GM12864 (cell line): ENCODE results near the gene MAP2.

Source experiments
- DNase-seq: peaks from one replicate; pipeline ENCODE4 v3.0.0-alpha.2; 2011; ENCODE audit warnings: low read depth
- H3K4me3 ChIP-seq: 2 replicates; pipeline ENCODE4 v1.5.1; 2011; ENCODE audit warnings: mild to moderate bottlenecking, low read depth, low read length, control low read depth
- TF ChIP-seq, protein P1 (sequence below): IDR thresholded peaks from 2 replicates; pipeline ENCODE4 v1.5.1; 2011; ENCODE audit warnings: low read depth, mild to moderate bottlenecking, moderate library complexity, low read length, control low read depth, inconsistent platforms; ENCODE audit errors: missing control alignments

Gene MAP2

DNA sequence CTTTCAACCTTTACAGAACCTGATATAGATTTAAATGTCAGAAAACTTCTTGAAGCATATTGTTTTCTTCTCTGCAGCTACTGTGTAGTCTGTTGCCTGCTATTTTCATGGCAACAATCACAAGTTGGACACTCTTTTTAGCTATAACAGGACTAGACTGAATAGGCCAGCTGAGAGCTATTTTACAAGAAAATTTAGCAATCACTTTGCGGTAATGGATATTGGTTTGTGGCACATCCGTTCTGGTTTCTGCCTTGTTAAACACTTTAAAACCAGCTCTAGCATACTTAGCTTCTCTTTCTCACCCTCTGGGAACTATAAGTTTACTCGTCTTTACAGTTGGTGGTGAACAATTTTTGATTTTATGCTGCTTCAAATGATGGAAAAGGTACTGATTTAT is 125.7 kb downstream of the MAP2 start:
- H3K4me3 ChIP-seq: no peak overlapping the region
- TF ChIP-seq, protein P1, sequence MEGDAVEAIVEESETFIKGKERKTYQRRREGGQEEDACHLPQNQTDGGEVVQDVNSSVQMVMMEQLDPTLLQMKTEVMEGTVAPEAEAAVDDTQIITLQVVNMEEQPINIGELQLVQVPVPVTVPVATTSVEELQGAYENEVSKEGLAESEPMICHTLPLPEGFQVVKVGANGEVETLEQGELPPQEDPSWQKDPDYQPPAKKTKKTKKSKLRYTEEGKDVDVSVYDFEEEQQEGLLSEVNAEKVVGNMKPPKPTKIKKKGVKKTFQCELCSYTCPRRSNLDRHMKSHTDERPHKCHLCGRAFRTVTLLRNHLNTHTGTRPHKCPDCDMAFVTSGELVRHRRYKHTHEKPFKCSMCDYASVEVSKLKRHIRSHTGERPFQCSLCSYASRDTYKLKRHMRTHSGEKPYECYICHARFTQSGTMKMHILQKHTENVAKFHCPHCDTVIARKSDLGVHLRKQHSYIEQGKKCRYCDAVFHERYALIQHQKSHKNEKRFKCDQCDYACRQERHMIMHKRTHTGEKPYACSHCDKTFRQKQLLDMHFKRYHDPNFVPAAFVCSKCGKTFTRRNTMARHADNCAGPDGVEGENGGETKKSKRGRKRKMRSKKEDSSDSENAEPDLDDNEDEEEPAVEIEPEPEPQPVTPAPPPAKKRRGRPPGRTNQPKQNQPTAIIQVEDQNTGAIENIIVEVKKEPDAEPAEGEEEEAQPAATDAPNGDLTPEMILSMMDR: no peak
- no peak for DNase-seq

DNA sequence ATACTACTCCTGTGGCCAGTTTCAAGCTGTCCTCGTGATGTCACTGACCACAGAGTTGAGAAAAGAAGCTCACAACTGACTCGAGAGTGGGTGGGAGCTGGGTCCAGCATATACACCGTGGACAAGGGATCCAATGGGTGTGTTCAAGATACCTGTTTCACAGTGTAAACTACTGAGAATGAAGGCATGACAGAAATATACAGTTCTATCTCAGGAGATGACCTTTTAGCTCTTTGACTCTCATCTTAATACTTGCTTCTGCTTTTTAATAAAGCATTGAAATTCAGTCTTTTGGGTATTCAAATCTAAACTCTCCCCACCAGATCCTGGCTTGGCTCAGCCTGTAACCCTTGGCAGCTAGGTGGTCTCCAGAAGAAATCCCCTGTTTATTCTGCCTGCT is 130.1 kb downstream of the MAP2 start:
- no peak overlapping the region for H3K4me3 ChIP-seq
- no peak for DNase-seq
- TF ChIP-seq, protein P1: no peak

DNA sequence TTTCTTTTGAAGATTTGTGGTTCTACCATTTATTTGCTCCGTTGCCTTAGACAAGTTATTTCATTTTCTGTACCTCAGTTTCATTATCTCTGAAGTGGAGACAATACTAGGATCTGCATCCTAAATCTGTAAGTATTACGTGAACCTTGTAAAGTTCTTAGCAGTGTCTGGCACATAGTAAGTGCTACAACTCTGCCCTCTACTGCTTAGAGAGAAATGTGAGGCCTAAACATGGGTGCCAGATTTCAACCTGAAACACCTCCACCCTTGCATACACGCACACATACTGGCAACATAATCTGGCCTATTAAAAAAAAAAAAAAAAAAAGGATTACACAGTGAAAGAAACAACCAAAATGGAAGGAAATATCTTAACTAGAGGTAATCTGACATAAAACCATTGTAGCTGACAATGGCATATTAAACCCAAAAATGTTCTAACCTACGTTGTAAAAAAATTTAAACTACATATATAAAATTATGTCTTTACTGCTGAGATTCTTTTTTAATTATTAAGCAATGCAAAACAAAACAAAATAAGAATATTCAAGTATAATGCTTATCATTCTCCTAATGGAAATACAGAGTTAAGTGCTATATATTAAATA is 132.6 kb downstream of the MAP2 start:
- no peak overlapping the region for H3K4me3 ChIP-seq
- peak; percentile 2 for DNase-seq
- TF ChIP-seq, protein P1: peak; percentile 42

DNA sequence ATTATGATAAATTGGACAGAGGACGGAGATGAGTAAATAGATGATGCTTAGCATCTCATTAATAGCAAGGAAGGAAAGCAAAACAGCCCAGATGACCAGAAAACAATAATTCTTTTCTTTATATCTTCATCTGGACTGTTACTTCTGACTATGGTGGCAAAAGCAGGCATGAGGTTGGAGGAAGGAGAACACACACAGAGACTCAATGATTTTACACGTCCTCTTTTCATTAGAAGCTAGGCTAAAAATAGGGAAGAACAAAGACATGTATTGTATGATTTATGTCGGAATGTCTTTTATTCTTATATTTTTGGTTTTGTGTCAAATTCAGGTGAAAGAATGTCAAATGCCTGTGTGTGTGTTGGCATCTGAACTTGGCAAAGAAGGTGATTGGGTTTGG is 137.1 kb downstream of the MAP2 start:
- TF ChIP-seq, protein P1: no peak
- no peak for DNase-seq
- no peak overlapping the region for H3K4me3 ChIP-seq

DNA sequence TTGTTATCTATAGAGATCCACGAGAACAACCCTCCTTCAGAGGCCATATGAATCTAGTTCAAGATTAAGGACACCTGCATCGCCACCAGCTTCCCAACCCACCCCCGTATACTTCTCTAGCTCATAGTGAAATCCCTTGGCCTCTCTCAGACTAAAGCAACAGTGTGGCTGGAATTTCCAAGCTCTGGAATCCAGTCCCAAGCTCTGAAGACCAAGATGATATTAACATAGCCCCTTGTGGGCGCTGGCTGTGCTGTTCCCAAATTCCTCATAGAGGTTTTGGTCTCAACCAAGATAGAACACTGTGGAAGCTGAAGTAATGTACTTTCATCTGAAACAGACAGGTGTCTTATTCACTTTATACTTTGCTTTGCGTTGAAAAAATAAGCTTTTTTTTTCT is 139.6 kb downstream of the MAP2 start:
- H3K4me3 ChIP-seq: no peak overlapping the region
- TF ChIP-seq, protein P1: no peak
- no peak for DNase-seq

DNA sequence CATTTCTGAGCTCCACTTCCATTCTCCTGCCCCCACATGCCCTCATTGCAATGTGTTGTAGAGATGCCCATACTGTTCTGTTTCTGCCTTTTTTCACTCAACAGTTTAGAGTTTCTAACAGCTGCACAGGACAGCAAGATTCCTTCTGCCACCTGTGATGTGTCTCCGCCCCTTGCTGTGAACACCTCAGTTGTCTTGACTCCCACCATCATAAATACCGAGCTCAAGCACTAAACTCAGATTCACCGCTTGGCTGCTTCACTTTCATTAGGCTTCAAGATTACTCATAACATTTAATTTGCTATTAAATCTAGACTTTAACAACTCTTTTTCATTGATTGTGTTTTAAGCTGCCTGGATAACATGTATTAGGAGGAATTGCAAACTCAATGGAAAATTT is 141.0 kb downstream of the MAP2 start:
- TF ChIP-seq, protein P1: no peak
- no peak overlapping the region for H3K4me3 ChIP-seq
- no peak for DNase-seq

DNA sequence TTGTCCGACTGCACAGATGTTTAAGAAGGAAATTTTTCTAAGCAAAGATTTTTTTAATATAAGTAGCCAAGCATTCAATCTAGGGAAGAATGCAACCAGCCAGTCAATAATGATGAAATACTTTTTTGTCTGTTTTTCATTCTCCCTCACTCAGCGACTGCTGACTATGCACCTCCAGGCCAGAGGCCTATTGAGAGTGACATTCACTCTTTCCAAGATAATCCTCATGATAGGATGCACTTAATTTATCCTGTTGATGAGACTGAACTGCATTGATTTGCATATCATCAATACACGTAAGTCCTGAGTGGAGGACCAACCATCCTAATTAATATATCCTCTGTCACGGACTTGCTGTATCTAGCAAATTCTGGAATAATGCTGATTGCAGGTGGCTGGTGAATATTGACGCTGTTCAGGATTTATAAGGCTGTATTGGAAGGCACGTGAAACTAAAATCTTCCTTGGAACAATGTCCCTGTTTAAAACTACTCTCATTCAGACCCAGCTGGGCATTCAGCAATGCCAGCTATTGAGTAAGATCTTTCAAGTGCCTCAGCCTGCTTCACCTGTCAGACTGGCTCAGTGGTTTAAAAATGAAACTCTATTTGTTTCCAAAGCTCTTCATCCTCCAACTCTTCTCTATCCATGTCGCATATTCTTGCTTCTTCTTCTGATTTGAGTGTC is 142.2 kb downstream of the MAP2 start:
- no peak overlapping the region for H3K4me3 ChIP-seq
- TF ChIP-seq, protein P1: no peak
- no peak for DNase-seq
